ENCODE results near the gene RAX2. TPM values are rescaled to one million over a fixed set of nuclear protein-coding genes. Genes with fewer than 3 reads are reported as not detected.
A peak's percentile ranks its signal among the peaks of the same experiment; 100 is the strongest.

Gene RAX2
- total RNA-seq, 1 donor from 2014 or later, result not detected

DNA sequence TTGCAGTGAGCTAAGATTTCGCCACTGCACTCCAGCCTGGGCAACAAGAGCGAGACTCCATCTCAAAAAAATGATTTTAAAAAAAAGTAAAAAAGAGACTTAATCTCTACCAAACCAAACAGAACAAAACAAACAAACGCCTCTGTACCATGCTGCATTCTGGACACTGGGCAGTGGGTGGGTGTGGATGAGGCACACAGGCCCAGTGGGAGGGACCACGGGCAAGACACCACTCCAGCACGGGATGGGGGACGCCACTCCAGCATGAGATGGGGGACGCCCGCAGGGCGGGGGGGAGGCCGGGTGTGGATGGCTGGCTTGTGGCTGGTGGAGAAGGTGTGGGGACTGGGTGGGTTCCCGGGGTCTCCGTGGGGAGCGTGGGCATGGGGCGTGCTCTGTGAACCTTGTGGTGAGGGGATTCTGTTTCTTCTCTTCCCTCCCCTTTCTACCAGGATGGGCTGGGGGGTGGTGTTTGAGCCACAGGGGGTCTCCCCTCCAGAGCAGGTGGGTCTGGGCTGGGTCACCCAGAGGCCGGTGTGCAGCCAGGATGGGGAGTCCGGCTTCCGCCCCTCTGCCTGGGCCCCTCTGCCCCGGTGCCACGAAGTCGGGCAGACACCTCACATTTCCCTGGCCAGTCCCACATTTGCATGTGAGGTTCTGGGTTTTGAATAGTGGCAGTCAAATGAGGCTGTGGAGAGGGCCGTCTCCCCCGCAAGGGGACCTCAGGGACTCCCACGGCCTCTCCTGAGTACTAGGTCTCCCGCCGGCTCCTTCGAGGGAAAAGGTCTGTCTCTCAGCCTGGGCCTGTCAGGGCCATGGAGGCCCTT lies 38.1 kb upstream of the RAX2 start:
- intact Hi-C loops (cut with DNase I), result no loop called here
- DNase-seq, result no peak
- H3K4me1 ChIP-seq, result peaks cover 17% of the 10 kb centered on the region
- H3K27ac ChIP-seq, result peak overlapping the region; percentile 11
- ATAC-seq, result no peak
- H3K4me3 ChIP-seq, result no peak overlapping the region
- H3K27me3 ChIP-seq, result no peaks in the 10 kb centered on the region
- H3K9me3 ChIP-seq, result no peaks in the 10 kb centered on the region
- TF ChIP-seq, protein P1, sequence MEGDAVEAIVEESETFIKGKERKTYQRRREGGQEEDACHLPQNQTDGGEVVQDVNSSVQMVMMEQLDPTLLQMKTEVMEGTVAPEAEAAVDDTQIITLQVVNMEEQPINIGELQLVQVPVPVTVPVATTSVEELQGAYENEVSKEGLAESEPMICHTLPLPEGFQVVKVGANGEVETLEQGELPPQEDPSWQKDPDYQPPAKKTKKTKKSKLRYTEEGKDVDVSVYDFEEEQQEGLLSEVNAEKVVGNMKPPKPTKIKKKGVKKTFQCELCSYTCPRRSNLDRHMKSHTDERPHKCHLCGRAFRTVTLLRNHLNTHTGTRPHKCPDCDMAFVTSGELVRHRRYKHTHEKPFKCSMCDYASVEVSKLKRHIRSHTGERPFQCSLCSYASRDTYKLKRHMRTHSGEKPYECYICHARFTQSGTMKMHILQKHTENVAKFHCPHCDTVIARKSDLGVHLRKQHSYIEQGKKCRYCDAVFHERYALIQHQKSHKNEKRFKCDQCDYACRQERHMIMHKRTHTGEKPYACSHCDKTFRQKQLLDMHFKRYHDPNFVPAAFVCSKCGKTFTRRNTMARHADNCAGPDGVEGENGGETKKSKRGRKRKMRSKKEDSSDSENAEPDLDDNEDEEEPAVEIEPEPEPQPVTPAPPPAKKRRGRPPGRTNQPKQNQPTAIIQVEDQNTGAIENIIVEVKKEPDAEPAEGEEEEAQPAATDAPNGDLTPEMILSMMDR (IDR thresholded peaks at IDR 0.05), result no peak
- H3K36me3 ChIP-seq, result no peaks in the 10 kb centered on the region

GRCh38 chr19:3808420-3809143 lies 36.6 kb upstream of the RAX2 start:
- TF ChIP-seq, protein P1 (IDR thresholded peaks at IDR 0.05), result no peak
- peak; percentile 22 for ATAC-seq
- DNase-seq, result no peak

GRCh38 chr19:3807574-3808354 lies 35.7 kb upstream of the RAX2 start:
- peaks cover 6% of the 10 kb centered on the region for H3K27me3 ChIP-seq
- intact Hi-C loops (cut with DNase I), result no loop called here
- no peak overlapping the region for H3K4me3 ChIP-seq
- no peaks in the 10 kb centered on the region for H3K36me3 ChIP-seq
- no peak for DNase-seq
- H3K27ac ChIP-seq, result no peak overlapping the region
- no peak for ATAC-seq
- TF ChIP-seq, protein P1 (IDR thresholded peaks at IDR 0.05), result no peak
- H3K4me1 ChIP-seq, result peaks cover 7% of the 10 kb centered on the region
- no peaks in the 10 kb centered on the region for H3K9me3 ChIP-seq

More at GRCh38 chr19:3808420-3809143, 36.6 kb upstream of the RAX2 start:
- peak overlapping the region; percentile 63 for H3K27ac ChIP-seq
- H3K4me1 ChIP-seq, result peaks cover 15% of the 10 kb centered on the region
- intact Hi-C loops (cut with DNase I), result no loop called here
- H3K27me3 ChIP-seq, result peaks cover 6% of the 10 kb centered on the region
- H3K4me3 ChIP-seq, result no peak overlapping the region
- no peaks in the 10 kb centered on the region for H3K9me3 ChIP-seq
- H3K36me3 ChIP-seq, result no peaks in the 10 kb centered on the region

DNA sequence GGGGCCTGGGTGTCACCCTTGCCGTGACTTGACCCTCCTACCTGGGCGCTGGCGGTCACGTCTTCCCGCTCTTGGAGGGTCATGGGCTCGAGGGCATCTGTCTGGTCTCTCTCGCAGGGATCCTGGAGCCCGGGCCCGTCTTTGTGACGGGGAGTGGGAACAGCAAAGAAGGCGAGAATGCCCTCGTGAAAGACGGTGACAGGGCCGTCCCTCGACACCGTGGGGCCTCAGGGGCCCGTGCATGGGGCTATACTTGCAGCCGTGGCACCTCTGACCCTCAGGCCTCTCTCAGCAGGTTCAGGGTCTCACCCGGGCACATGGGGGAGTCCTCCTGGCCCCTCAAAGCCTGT lies 35.1 kb upstream of the RAX2 start:
- Histone ChIP-seq H3K27me3 (peaks cover 12% of the 10 kb centered on the region), H3K4me3 (no peak overlapping the region), H3K9me3 (no peaks in the 10 kb centered on the region), H3K27ac (no peak overlapping the region), H3K36me3 (no peaks in the 10 kb centered on the region), H3K4me1 (peaks cover 5% of the 10 kb centered on the region)
- intact Hi-C loops (cut with DNase I), result no loop called here
- TF ChIP-seq, protein P1 (IDR thresholded peaks at IDR 0.05), result no peak
- ATAC-seq (no peak), DNase-seq (no peak)

GRCh38 chr19:3805859-3806258 lies 33.8 kb upstream of the RAX2 start:
- DNase-seq (no peak), ATAC-seq (no peak)
- Histone ChIP-seq H3K9me3 (no peaks in the 10 kb centered on the region), H3K27ac (no peak overlapping the region), H3K27me3 (peaks cover 24% of the 10 kb centered on the region), H3K4me1 (peaks cover 11% of the 10 kb centered on the region), H3K36me3 (no peaks in the 10 kb centered on the region), H3K4me3 (no peak overlapping the region)
- intact Hi-C loops (cut with DNase I), result no loop called here
- TF ChIP-seq, protein P1 (IDR thresholded peaks at IDR 0.05), result no peak

Data from upper lobe of right lung (tissue), 1 donor.